Measurements from ENCODE around the gene GGN. TPM values are rescaled to one million over a fixed set of nuclear protein-coding genes. Genes with fewer than 3 reads are reported as not detected.

The GGN gene
- total and polyA plus RNA-seq, 9 of the 15 experiments (the other 6 are each of a cell fraction or from before 2014, with no cell fraction given): 0.15 to 0.33 TPM; not detected in 7

- TF ChIP-seq RERE (CRISPR knock-in tag; IDR thresholded peaks at IDR 0.05; ENCODE audit: borderline replicate concordance): no peak
- no peak for TF ChIP-seq ZNF436 (CRISPR knock-in tag; IDR thresholded peaks at IDR 0.05)
- TF ChIP-seq ZBTB8A (IDR thresholded peaks at IDR 0.05; ENCODE audit: partially characterized antibody): no peak
- no peak for TF ChIP-seq SOX6 (IDR thresholded peaks at IDR 0.05)
- TF ChIP-seq MNT (conservative IDR thresholded peaks at IDR 0.05): no peak; a peak in 1 of 4 replicates
- TF ChIP-seq CREB3L1 (IDR thresholded peaks at IDR 0.05; ENCODE audit: borderline replicate concordance, low read depth): no peak
- TF ChIP-seq SMARCB1 (IDR thresholded peaks at IDR 0.05; ENCODE audit: insufficient read length, low read depth): no peak
- no peak for TF ChIP-seq SMAD2 (IDR thresholded peaks at IDR 0.05; ENCODE audit: low read depth, low read length)
- no peak for TF ChIP-seq ZNF584 (CRISPR knock-in tag; IDR thresholded peaks at IDR 0.05; ENCODE audit: low read depth)
- no peak for TF ChIP-seq CGGBP1 (CRISPR knock-in tag; IDR thresholded peaks at IDR 0.05)
- TF ChIP-seq FOXK1 (CRISPR knock-in tag; IDR thresholded peaks at IDR 0.05; ENCODE audit: borderline replicate concordance): no peak
- no peak for TF ChIP-seq RNF219 (CRISPR knock-in tag; IDR thresholded peaks at IDR 0.05)
- peak; percentile 70 to 77 for TF ChIP-seq NRF1 (conservative IDR thresholded peaks at IDR 0.05 in 1 of 2, IDR thresholded peaks at IDR 0.05 in 1 of 2)
- no peak for TF ChIP-seq ZNF121 (CRISPR knock-in tag; conservative IDR thresholded peaks at IDR 0.05)
- TF ChIP-seq GTF2F1 (IDR thresholded peaks at IDR 0.05; ENCODE audit: low read depth, low read length): no peak
These were observed 26.2 kb downstream of the GGN start (continued) for GRCh38 chr19:38361633-38362075.

All from K562 (cell line).